Activated naive CD4-positive, alpha-beta T cell treated with anti-CD3 and anti-CD28 coated beads, Interleukin-2, amount 10 ng/mL, durations not matched to agents 7 days and 5 days (primary cell): Measurements from ENCODE around the gene PPP1R9B.
A peak's percentile ranks its signal among the peaks of the same experiment; 100 is the strongest.

Experiments
- CTCF ChIA-PET: fragments of 350-600 bp; sonication (Branson Sonifier 250); formaldehyde crosslinking; loops from one replicate; lab custom pipeline; 2021; ENCODE audit warnings: antibody characterized with exemption; lab: Charles Lee
- DNase-seq: peaks from one replicate; pipeline ENCODE4 v3.0.0-alpha.2; 2020
- H3K27ac Mint-ChIP-seq: one replicate; pipeline ENCODE4 v1.8.0; 2021; ENCODE audit warnings: mild to moderate bottlenecking, moderate library complexity, mixed read lengths
- H3K27me3 Mint-ChIP-seq: one replicate; pipeline ENCODE4 v1.8.0; 2021; ENCODE audit warnings: mild to moderate bottlenecking, mixed read lengths
- H3K36me3 Mint-ChIP-seq: one replicate; pipeline ENCODE4 v1.8.0; 2021; ENCODE audit warnings: mixed read lengths
- H3K4me1 Mint-ChIP-seq: one replicate; pipeline ENCODE4 v1.8.0; 2021; ENCODE audit warnings: mixed read lengths
- H3K4me3 Mint-ChIP-seq: one replicate; pipeline ENCODE4 v1.8.0; 2021; ENCODE audit warnings: mild to moderate bottlenecking, moderate library complexity, mixed read lengths
- H3K9me3 Mint-ChIP-seq: one replicate; pipeline ENCODE4 v1.8.0; 2021; ENCODE audit warnings: mixed read lengths

Gene PPP1R9B

DNA sequence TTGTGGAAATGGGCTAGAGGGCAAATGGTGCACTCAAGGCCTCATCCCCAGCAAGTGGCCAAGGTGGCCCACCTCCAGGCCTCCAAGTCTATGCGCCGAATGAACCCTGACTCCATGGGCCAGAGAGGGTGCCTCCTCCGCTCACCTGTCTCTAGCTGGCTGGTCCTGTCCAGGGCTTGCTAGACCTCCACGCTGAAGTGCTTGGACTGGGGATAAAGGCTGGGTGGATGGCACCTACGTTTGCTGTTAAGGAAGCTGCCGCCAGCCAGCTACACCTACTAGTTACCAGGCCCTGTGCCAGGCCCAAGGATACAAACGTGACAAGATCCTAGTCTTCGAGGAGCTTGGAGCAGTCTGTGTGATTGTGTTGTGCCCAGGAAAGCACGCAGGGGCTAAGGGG is 14.6 kb upstream of the PPP1R9B start:
- H3K27me3 Mint-ChIP-seq, result peaks cover 45% of the 10 kb centered on the region
- peaks cover 6% of the 10 kb centered on the region for H3K36me3 Mint-ChIP-seq
- H3K9me3 Mint-ChIP-seq, result peaks cover 7% of the 10 kb centered on the region
- no peak overlapping the region for H3K4me3 Mint-ChIP-seq
- H3K4me1 Mint-ChIP-seq, result peaks cover 36% of the 10 kb centered on the region
- no peak overlapping the region for H3K27ac Mint-ChIP-seq
- CTCF ChIA-PET, result interaction anchor here (1.0 to 2.4 kb wide), 5 partner anchors 9 to 71 kb away, joined by 3 to 13 read pairs (median 5); partner anchors contain the start of gene PDK2
- DNase-seq, result no peak

DNA sequence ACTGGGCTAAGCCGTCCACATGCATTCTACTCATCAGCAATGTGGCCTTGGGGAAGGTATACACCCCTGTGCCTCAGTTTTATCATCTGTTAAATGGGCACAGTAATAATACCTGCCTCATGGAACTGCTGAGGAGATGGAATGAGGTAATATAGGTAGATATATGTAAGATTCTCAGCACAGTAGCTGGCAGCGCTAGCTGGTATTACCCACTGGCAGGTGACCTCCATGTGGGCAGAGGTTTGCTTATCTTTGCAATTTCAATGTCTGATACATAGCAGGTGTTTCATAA is 14.2 kb upstream of the PPP1R9B start:
- Mint-ChIP-seq H3K9me3 (peaks cover 7% of the 10 kb centered on the region), H3K27ac (no peak overlapping the region), H3K27me3 (peaks cover 42% of the 10 kb centered on the region), H3K4me3 (no peak overlapping the region), H3K4me1 (peaks cover 37% of the 10 kb centered on the region), H3K36me3 (peaks cover 6% of the 10 kb centered on the region)
- no peak for DNase-seq
- CTCF ChIA-PET, result interaction anchor here (1.4 to 2.4 kb wide), 2 partner anchors 25 to 33 kb away, joined by 5 to 13 read pairs; no protein-coding TSS in a partner anchor

DNA sequence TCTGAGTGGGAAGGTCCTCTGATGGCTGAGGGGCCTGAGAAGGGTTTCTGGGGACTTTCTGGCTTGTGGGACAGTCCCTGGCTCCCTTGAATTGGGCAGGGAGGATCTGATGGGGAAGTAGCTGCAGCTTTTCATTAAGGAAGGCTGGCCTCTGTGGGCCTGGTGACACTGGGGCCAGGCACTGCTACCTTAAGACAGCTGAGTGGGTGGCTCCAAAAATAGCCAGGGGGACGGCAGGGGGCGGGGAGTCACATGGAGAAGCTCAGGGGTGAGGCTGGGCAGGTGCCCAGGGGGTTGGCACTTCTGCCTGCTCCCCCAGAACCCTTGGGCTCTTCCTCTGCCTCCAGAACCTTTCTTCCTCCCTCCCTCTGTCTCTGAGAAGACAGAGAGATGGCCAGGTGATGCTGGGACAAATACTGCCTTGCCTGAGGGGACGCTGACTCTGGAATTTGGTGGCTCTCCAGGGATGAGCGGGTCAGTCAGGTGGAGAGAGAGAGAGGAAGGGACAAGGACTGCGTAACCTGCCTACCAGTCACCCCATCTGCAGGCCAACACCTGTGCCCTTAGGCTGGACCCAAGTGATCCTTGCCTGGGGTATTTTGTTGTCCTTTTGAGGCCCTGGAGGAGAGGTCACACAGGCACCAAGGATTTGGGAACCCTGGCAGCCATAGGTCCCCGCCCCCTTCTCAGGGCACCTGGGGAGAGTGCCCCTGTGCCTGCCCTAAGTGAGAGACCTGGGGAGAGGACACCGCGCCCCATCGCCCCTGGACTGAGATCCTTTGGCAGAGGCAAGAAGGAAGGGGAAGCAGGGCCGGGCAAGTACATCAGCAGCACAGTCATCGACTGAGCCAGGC is 13.6 kb upstream of the PPP1R9B start:
- no peak overlapping the region for H3K4me3 Mint-ChIP-seq
- peaks cover 39% of the 10 kb centered on the region for H3K27me3 Mint-ChIP-seq
- H3K9me3 Mint-ChIP-seq, result peaks cover 7% of the 10 kb centered on the region
- CTCF ChIA-PET, result interaction anchor here (0.9 to 1.1 kb wide), 3 partner anchors 15 to 51 kb away, joined by 3 to 4 read pairs (median 4); no protein-coding TSS in a partner anchor
- no peak overlapping the region for H3K27ac Mint-ChIP-seq
- peaks cover 33% of the 10 kb centered on the region for H3K4me1 Mint-ChIP-seq
- H3K36me3 Mint-ChIP-seq, result peaks cover 6% of the 10 kb centered on the region
- no peak for DNase-seq

DNA sequence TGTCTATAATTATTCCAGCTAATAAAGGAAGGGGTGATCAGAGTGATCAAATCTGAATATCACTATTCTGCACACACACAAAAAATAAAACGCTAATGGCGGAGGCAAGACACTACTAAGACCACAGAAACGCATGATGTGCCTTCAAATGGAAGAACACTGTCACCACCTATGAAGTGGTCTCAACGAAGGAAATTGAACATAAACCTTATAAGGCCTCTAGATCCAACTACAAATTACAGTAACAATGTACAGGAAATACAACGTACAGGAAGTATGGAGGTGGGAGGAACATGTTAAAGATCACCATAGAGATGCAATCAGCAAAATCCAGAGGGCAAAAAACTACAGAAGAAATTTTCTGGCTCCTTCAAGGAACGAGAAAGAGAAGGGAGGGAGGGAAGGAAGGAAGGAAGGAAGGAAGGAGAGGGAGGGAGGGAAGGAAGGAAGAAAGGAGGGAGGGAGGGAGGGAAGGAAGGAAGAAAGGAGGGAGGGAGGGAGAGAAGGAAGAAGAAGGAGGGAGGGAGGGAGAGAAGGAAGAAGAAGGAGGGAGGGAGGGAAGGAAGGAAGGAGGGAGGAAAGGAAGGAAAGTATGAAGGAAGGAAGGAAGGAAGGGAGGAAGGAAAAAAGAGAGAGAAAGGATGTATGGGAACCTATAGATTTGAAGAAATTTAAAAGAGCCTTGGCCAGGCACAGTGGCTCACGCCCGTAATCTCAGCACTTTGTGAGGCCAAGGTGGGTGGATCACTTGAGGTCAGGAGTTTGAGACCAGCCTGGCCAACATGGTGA is 12.2 kb upstream of the PPP1R9B start:
- CTCF ChIA-PET, result interaction anchor here (0.9 to 2.7 kb wide), 19 partner anchors 9 to 135 kb away, joined by 3 to 55 read pairs (median 5); partner anchors contain the start of genes PPP1R9B and SAMD14
- peaks cover 6% of the 10 kb centered on the region for H3K36me3 Mint-ChIP-seq
- H3K4me1 Mint-ChIP-seq, result peaks cover 39% of the 10 kb centered on the region
- peaks cover 7% of the 10 kb centered on the region for H3K9me3 Mint-ChIP-seq
- DNase-seq, result no peak
- no peak overlapping the region for H3K4me3 Mint-ChIP-seq
- peaks cover 25% of the 10 kb centered on the region for H3K27me3 Mint-ChIP-seq
- peak overlapping the region; percentile 68 for H3K27ac Mint-ChIP-seq

DNA sequence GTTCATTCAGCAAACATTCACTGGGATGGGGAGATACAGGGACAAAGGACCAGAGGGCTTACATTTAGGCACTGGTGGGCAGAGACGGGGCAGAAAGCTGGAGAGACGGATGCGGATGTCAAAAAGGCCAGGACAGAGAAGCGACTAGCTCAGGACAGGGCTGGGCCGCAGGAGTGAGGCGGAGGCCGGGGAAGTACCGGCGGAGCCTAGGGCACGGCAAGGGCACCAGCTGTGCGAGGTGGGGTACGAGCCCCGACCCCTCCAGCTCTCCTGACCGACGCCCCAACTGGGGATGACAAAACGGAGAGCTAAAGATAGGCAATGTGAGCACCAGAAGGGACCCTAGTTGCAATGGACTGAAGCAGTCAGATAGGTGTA is 11.4 kb upstream of the PPP1R9B start:
- peaks cover 46% of the 10 kb centered on the region for H3K4me1 Mint-ChIP-seq
- peak overlapping the region; percentile 83 for H3K27ac Mint-ChIP-seq
- H3K9me3 Mint-ChIP-seq, result peaks cover 7% of the 10 kb centered on the region
- CTCF ChIA-PET, result interaction anchor here (0.9 to 2.7 kb wide), 20 partner anchors 10 to 136 kb away, joined by 3 to 55 read pairs (median 5); partner anchors contain the start of genes PPP1R9B and SAMD14
- no peak for DNase-seq
- peak overlapping the region; percentile 67 for H3K4me3 Mint-ChIP-seq
- peaks cover 6% of the 10 kb centered on the region for H3K36me3 Mint-ChIP-seq
- H3K27me3 Mint-ChIP-seq, result peaks cover 24% of the 10 kb centered on the region

DNA sequence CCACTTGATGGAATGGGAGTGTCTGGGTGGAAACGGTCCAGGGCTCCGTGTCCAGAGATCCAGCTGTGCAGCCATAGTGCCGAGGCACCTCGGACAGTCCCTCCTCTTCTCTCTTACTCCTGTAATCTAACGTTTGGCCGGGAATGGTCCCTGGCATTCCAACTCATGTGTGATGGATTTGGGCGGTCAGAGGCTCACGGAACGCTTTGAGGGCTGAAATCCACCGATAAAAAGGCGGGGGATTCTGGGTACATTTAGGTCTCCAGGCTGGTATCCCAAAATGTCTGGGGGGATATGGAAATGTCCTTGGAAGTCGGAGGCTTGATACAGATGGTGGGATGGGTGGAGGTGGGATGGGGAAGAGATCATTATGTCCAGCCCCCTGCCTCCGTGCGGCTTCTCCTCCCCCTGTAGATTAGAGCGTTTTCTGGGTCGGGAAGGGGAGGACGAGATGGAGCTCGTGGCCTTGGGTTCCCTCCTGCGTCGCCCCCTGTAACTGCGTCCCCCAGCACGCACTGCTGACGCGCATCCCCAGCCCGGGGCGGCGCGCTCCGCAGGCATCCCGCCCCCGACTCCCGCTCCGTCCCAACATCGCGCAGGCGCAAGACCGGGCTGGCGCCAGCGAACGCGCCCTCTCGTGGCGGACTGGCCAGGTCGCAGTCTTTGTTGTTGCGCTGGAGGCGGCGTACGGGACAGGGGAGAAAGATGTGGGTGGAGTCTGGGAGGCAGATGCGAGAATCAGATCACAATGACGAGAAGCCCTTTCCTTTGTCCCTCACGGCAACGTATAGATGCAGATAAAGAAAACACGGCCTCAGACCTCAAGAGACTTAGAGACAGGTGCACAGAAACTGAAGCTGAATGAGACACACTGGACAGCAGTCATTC is 10.8 kb upstream of the PPP1R9B start:
- Mint-ChIP-seq H3K27ac (peak overlapping the region; percentile 83), H3K4me3 (peak overlapping the region; percentile 67), H3K27me3 (peaks cover 24% of the 10 kb centered on the region), H3K9me3 (peaks cover 7% of the 10 kb centered on the region), H3K36me3 (peaks cover 6% of the 10 kb centered on the region), H3K4me1 (peaks cover 48% of the 10 kb centered on the region)
- CTCF ChIA-PET, result interaction anchor here (0.9 to 2.7 kb wide), 23 partner anchors 10 to 137 kb away, joined by 3 to 55 read pairs (median 5); partner anchors contain the start of genes PPP1R9B and SAMD14
- peak; percentile 95 for DNase-seq

DNA sequence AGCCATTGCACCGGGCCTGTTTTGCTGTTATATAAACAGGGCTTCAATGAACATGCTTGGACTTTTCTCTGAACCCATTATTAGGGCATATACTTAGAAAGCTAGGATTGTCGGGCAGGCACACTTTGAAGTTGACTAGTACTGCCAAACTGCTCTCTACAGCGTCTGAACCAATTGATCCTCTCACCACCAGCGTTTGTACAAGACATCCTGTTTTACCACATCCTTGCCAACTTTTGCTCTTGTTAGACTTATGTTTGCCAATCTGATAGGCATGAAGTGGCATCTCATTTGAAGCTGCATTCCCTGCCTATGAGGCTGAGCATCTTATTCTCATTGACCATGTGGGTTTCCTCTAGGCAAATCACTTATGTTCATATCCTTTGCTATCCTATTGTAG is 7.4 kb upstream of the PPP1R9B start:
- DNase-seq, result peak; percentile 42
- H3K9me3 Mint-ChIP-seq, result peaks cover 7% of the 10 kb centered on the region
- H3K36me3 Mint-ChIP-seq, result peaks cover 6% of the 10 kb centered on the region
- H3K27ac Mint-ChIP-seq, result peak overlapping the region; percentile 45
- H3K27me3 Mint-ChIP-seq, result peaks cover 11% of the 10 kb centered on the region
- peaks cover 66% of the 10 kb centered on the region for H3K4me1 Mint-ChIP-seq
- no peak overlapping the region for H3K4me3 Mint-ChIP-seq
- CTCF ChIA-PET, result interaction anchor here (0.9 to 3.0 kb wide), 7 partner anchors 10 to 131 kb away, joined by 3 to 16 read pairs (median 3); partner anchors contain the start of gene SAMD14

DNA sequence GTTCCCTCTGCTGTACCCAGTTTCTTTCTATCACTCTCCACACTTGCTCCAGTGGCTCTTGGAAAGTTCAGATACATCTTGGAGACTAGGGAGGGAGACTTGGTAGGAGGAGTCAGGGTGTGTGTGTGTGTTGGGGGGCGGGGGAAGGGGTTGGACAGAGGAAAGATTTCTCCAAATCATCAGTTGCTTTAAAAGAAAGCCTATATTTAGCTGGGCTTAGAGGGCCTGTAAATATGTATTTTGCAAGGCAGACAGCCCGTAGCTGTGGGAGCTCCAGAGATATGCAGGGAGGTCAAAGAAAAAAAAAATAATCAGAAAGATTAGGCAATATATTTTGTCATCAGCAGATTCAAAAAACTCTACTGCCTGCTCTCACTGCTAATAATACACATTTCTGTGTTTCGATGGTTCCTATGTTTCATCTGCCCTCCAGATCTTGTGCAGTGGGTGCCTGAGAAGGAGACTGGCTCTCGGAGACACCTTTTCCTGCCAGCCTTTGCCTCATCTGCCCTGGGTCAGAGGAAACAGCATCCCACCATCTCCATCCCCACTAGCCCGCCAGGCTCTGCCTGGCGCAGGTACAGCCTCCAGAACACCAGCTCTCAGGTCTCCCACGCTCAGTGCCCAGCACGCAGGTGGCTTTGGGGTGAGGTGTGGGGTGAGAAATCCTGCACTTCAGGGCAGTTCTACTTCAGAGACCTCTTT is 4.8 kb upstream of the PPP1R9B start:
- Mint-ChIP-seq H3K27ac (no peak overlapping the region), H3K27me3 (peaks cover 8% of the 10 kb centered on the region), H3K4me1 (peaks cover 58% of the 10 kb centered on the region), H3K9me3 (no peaks in the 10 kb centered on the region), H3K36me3 (no peaks in the 10 kb centered on the region), H3K4me3 (no peak overlapping the region)
- DNase-seq, result no peak
- CTCF ChIA-PET, result interaction anchor here (1.2 to 1.8 kb wide), 3 partner anchors 10 to 45 kb away, joined by 3 to 8 read pairs (median 6); no protein-coding TSS in a partner anchor

DNA sequence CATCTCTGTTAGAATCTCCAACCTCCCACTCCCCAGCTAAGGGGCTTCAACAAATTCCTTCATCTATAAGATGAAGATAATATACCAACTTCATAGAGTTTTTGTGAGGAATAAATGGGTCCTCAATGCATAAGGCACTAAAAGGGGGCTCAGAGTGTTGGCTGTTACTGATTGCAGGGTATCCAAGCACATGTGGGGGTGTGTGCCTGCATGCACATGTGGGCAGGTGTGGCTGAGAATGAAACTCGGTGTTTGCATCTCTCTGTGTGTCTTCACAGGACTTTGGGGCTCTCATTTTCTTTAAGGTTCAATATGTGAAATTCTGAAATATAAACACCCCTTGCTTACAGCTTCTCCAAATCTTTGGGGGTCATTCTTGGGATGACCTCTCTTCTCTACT is 4.1 kb upstream of the PPP1R9B start:
- Mint-ChIP-seq H3K4me1 (peaks cover 56% of the 10 kb centered on the region), H3K4me3 (no peak overlapping the region), H3K9me3 (no peaks in the 10 kb centered on the region), H3K27me3 (peaks cover 8% of the 10 kb centered on the region), H3K36me3 (no peaks in the 10 kb centered on the region), H3K27ac (no peak overlapping the region)
- no peak for DNase-seq
- CTCF ChIA-PET, result interaction anchor here (1.2 to 1.8 kb wide), 3 partner anchors 9 to 46 kb away, joined by 3 to 8 read pairs (median 6); no protein-coding TSS in a partner anchor

DNA sequence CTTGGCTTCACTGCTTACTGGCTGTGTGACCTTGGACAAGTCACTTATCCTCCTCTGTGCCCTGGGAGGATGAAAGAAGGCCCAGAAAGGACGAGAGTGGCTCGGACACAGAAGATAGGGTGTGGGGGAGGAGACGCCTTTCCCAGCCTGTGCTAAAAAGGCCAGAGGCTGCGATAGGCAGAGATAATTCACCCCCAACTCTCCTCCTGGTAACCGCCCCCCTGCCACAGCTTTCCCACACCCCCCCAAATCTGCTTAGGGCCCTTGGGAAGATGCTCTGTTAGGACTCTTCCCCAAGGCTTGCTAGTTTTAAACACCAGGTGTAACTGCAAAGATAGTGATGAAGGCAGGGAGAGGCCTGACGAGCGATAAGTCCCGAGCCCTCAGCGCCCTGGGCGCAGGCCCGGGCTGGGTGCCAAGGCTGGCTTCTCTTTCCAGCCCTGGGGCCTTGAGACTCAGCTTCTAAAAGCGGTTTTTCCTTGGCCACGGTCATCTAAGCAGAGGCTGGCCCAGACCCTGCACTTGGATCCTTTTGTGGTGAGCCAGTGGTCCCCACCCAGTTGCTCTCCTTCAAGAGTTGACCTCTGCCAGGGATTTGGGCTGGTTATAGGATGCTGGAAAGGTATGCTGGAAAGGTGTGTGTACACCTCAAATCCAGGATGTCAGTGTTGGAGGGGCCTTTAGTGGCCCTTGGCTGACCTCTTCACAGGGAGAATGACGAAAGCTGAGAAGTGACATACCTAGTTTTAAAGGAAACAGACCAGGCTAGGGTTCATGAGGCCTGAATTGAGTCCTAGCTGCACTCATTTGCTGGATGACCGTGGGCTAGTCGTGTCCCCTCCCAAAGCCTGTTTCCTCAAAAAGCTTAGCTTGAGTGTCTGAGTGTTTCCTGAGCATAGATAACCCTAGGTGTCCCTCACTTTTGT is 3.4 kb upstream of the PPP1R9B start:
- no peak for DNase-seq
- Mint-ChIP-seq H3K9me3 (no peaks in the 10 kb centered on the region), H3K4me3 (no peak overlapping the region), H3K36me3 (peaks cover 2% of the 10 kb centered on the region), H3K27me3 (peaks cover 8% of the 10 kb centered on the region), H3K27ac (no peak overlapping the region), H3K4me1 (peaks cover 56% of the 10 kb centered on the region)
- CTCF ChIA-PET, result interaction anchor here (1.2 to 1.8 kb wide), 3 partner anchors 9 to 46 kb away, joined by 3 to 8 read pairs (median 6); no protein-coding TSS in a partner anchor

DNA sequence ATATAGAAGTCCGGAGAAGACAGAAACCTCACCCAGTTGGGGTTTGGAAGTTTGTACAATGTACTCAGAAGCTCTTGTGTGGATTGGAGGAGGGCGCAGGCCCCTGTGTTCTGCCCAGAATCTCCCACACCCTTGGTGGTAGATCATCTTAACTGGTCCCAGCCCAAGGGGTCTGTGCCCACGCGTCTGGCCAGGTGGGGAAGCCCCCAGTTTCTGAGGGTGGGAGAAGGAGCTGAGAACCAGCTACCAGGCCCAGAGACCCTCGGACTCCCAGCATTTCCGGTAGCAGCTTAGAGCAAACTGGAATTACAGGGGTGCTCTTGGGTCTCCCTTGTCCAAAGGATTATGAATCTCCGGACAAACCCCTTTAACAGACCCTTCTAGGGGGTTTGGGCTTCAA is 2.3 kb upstream of the PPP1R9B start:
- H3K4me1 Mint-ChIP-seq, result peaks cover 49% of the 10 kb centered on the region
- no peaks in the 10 kb centered on the region for H3K9me3 Mint-ChIP-seq
- CTCF ChIA-PET, result interaction anchor here (1.2 to 5.9 kb wide), 5 partner anchors 9 to 58 kb away, joined by 4 to 55 read pairs (median 9); partner anchors contain the start of gene PDK2
- no peak overlapping the region for H3K4me3 Mint-ChIP-seq
- H3K27ac Mint-ChIP-seq, result no peak overlapping the region
- no peak for DNase-seq
- H3K27me3 Mint-ChIP-seq, result peaks cover 8% of the 10 kb centered on the region
- peaks cover 8% of the 10 kb centered on the region for H3K36me3 Mint-ChIP-seq
